HG03342 (cell line): ENCODE results near the gene CFAP65.

Experiments used
- ATAC-seq: cut with Tn5 transposase; IDR thresholded peaks from one replicate; pipeline ENCODE4 v1.9.1; 2021; ENCODE audit warnings: mild to moderate bottlenecking, moderate library complexity; ENCODE audit not compliant: unreplicated experiment

CFAP65 gene

GRCh38 chr2:219018286-219018685 is 23.0 kb downstream of the CFAP65 start:
- ATAC-seq: no peak

- no peak for ATAC-seq
Measured at GRCh38 chr2:219017201-219017931, 23.9 kb downstream of the CFAP65 start.

DNA sequence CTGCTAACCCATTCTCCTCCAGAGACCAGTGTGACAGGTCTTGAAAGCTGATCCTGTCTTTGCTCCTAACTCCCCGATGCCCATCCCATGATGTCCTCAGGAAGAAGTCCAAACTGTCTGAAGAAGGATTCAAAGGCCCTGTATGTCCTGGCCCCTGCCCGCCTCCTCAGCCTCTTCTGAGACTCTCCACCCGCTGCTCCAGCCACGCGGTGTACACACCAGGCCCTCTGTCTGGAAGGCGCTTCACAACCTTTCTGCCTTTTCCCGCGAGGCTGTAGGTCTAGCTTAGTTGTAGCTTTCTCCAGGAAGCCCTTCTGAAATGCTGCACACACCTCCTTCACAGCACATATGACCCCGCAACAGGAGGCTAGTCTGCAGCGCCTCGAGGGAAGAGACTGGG is 24.6 kb downstream of the CFAP65 start:
- no peak for ATAC-seq

- no peak for ATAC-seq
Measured at GRCh38 chr2:219010873-219011272, 30.4 kb downstream of the CFAP65 start.

DNA sequence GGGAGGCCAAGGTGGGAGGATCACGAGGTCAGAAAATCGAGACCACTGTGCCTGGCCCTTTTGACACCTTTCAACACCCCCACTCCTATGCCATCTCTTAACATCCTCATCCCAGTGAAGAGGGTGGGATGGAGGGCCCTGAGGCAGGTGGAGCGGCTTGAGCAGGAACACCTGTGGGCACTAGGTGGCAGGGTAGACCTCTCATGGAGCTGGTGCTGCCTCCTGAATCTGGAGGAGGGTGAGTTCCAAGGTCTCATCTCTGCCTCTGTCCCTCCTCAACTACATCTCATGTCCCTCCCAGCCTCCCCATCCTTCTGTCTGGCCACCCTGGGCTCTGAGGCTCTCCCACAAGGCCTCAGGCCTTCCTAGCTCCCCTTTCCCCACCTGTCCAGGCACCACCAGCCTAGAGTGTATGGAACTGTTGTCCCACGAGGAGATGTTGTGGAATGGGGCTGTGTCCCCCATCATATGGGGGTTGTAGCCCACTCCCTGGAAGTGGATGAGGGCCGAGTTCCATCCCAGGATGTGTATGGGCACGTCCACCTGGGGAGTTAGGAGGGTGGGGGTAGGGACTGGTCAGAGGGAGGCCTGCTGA is 31.1 kb downstream of the CFAP65 start:
- no peak for ATAC-seq

DNA sequence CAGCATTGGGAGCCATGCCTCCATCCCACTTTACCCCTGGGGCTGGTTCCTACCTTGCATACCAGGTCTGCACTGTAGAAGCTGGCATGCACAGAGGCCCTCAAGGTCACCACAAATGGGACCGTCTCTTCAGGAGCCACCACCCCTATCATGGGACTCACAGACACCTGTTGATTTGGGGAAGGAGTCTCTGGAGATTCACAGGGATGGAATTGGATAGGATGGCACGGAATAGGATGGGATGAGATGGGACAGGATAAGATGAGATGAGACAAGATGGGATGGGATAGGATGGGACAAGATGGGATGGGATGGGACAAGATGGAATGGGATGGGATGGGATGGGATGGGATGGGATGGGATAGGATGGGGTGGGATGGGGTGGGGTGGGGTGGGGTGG is 32.0 kb downstream of the CFAP65 start:
- ATAC-seq: no peak

DNA sequence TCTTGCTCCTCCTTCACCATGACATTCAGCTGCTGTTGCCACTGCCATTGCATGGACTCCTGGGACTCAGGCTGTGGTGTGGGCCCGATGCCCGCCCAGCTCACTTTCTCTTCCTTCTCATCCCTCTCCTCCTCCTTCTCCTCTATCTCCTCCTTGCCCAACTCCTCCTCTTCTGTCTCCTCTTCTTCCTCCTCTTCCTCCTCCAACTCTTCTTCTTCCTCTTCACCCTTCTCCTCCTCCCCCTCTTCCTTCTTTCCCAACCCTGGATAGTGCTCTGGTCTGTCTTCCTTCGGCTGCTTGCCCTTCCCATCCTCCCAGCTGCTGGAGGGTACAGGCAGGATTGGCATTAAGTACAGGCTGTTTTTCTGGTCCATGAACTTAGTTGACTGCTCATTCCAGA is 37.3 kb downstream of the CFAP65 start:
- no peak for ATAC-seq

GRCh38 chr2:219003267-219003634 is 38.1 kb downstream of the CFAP65 start:
- no peak for ATAC-seq

DNA sequence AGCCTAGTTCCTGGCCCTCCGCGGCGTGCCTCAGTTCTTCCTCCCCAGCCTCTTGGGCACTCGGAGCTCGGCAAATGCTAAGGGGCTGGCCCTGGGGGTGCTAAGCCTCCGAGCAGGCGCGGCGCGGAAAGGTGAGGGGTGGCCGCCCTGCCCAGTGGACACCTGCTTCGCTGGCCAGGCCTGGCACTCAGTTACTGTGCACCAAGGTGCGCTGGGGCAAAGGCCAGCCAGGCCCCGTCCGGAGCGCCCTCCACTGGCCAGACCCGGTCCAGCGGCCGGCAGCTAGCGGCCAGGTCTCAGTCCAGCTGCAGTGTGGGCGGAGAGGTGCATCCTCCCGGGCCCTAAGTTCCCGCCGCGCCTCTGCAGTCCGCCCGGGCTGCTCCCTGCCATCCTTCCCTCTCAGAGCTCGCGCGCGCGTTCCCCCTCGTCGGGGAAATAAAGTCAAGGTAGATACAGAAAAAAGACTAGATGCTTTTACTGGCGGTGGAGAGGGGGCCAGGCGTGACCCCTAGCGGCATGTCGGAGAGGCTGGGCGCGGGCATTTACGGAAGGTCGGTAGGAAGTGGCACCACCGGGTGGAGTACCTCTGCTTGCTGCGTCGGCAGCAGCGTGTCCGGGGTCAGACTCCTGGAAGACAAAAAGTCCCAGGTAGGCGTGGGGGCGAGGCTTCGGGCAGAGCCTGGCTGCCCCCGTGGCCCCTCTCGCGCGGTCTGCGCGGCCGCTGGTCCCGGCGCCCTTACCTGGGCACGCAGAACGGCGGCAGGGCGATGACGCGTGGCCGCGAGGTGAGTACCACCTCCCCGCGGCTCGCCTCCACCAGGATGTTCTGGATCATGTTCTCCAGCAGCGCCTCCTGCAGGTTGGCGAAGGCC is 38.7 kb downstream of the CFAP65 start:
- ATAC-seq: no peak

- no peak for ATAC-seq
Measured at GRCh38 chr2:219001577-219002394, 39.5 kb downstream of the CFAP65 start.

DNA sequence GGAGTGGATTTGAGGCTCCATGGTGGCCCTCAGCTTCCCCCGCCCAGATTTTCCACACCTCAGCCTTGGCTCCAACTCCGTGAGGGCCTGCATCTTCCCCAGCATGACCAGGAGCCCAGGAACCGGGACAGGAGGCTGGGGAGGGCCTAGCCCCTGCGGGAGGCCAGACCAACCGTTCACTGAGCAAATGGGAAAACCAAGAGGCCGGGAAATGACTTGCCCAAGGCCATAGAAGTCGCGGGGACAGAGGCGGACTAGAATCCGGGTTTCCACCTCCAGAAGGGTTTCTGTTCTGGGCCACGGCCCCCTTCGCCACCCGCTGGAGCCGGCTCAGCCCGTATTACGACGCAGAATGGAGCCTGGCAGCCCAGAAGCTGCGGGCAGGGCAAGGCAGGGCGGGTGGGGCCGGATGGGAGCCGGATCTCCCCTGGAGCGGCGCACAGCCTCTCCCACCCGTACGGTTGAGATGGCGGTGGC is 40.2 kb downstream of the CFAP65 start:
- ATAC-seq: no peak

DNA sequence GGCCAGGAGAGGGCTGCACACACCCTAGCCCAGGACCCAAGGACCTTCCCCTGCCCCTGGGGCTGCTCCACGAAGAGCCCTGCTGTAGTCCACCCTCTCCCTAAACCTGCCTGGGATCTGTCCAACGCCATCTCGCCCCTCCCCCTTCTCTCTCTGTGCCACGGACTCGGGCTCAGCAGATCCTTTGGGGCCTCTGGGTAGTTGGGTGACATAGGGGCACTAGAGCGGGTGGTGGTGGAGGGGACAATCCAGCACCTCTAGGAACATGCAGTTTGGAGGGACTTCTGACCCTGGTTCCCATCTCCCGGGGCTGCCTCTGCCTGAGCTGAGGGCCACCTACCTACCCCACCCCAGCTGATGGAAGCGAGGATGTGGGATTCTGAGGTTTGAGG is 40.8 kb downstream of the CFAP65 start:
- no peak for ATAC-seq

DNA sequence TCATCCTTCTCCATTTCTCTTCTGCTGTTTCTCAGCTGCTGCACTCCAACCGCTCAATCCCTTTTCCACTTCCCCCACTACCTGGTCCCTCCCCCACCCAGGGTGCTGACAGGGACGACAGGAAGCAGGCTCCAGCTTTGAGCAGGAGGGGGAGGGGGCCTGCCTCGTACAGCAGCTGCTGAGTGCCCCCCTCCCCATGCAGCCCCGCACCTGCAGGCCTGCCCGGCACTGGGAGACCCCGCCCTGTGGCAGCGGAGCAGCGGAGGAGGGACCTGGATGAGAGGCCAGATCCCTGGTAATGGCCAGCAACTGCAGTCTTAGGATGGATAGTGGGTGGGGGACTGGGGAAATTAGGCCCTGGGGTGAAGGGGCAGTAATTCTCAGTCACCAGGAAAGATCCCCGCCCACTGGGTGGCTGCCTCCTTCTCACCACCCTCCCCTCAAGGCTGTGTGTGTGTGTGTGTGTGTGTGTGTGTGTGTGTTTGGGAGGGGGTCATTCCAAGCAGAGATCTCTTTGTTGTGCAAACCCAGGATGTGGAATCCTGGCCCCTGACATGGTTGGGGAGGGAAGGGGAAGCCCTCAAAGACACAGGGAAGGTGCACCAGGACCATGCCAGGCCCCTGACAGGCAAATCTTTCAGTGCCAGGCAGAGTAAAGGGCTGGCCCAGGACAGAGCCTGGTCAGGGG is 41.3 kb downstream of the CFAP65 start:
- ATAC-seq: no peak

DNA sequence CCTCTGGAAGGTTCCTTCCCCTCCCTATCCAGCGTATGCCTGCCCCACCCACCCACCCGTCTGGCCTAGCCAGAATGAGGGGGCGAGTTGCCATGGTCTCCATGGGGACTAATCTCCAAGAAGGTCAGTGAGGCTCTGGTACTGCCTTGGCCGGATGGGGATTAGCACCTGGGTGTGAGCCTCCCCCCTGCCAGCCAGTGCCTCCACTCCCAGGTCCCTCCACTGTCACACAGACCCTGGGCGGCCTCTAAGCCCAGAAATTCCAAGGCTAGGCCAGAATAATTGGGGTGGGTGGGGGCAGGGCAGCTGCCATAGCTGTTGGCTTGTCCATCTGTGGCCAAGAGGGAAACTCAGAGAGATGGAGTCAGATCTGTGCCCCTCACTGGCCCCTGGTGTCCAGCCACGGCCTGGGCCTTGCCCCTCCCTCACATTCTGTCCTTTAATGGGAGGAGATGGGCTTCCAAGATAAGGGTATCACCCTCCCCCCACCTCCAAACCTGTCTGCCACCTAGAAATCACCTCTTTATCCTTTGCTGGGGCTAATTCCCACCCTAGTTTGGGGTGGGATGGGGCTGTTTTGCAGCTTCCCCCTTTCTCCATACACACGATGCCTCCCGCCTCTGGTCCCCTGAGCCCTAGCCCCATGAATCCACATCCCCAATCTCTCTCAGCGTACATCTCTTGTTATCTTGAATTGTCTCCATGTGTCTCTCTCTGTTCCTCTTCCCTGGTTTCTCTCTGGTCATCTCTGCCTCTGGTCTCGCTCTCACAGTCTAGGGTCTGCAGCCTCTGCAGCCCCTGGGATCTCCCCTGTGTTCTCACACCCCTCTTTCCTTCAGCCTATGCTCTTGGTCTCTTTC is 42.1 kb downstream of the CFAP65 start:
- no peak for ATAC-seq

DNA sequence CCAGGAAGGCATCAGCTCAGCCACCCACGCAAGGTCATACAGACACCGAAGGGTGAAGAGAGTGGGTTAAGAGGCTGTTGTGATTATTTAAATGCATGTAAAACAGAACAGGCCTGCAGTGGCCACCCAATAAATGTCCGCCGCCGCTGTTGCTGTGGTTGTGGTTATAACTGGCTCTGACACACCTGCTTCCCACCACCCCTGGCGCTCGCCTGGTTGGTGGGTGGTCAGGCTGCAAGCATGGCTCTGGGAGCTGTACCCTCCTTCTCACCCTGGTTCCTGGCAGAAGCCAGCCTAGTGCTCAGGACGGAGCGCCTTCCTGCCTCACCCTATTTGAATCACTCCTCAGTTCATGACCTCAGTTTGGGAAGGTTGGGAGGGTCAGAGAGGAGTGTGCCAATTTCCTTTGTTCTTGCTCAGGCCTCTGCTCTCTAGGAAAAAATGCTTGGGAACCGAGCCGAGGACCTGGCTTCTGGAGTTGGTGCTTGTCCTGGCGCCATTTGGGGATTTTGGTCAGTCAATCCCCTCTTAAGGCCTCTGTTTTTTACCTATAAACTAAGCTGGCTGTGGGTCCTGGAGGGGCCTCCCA is 42.8 kb downstream of the CFAP65 start:
- no peak for ATAC-seq

DNA sequence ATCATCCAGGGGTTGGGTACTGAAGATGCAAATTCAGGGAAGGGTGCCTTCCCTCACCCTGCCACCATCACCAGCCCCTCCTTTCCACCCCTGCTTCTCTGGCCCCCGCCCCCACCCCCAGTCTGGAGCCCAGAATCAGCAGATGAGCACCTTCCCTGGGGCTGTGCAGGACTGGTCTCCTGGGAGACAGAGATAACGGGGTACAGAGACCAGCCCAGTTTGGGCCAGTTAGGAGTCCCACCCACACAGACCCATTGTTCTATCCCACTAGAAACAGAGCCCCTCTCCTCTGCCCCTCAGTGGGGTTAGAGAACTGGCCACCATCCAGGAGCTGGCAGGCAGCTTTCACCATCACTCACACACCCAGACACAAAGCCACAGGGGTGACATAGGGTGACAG is 43.6 kb downstream of the CFAP65 start:
- no peak for ATAC-seq

GRCh38 chr2:218996937-218997336 is 44.4 kb downstream of the CFAP65 start:
- no peak for ATAC-seq

GRCh38 chr2:218995972-218996711 is 45.2 kb downstream of the CFAP65 start:
- ATAC-seq: peak; percentile 71
